ENCODE measurements around the gene TMEM94. TPM values are rescaled to one million over a fixed set of nuclear protein-coding genes. Genes with fewer than 3 reads are reported as not detected.
A peak's percentile ranks its signal among the peaks of the same experiment; 100 is the strongest.

Gene TMEM94
- total and polyA plus RNA-seq, 2 of the 4 experiments (the other 2 are of a cell fraction), result 8.4 to 64.7 TPM

DNA sequence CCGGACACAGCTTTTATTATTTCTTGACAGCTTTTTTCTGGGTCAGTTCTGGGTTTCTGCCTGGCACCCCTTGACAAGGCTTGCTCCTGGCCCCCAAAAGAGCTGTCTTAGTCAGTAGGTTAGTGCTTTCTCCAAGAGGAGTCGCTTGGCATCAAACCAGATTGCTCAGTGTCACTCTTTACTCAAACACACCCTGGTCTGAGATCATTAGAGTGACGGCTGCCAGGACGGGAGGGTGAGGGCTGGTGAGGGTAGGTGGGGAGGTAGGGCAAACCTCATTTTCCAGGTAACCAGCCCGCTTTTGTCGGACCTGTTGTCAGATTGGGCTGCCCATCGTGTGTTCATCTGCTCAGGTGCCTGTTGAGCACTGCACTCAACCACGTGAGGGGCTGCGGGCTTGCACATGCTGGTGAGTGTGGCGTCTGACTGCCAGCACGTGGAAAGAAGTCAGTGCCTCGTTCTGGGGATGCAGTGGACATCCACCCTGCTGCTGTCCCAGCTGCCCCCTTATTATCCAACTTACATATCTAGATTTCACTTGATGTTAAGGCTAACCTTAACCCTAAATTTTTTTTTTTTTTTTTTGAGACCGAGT, 12.4 kb downstream of the TMEM94 start:
- no peak overlapping the region for H3K9ac ChIP-seq (ENCODE audit: low read depth, low read length)
- no peak overlapping the region for H2AK9ac ChIP-seq (replicated peaks; ENCODE audit: low read depth, low read length, poor library complexity)
- TF ChIP-seq MAFK (IDR thresholded peaks at IDR 0.05; ENCODE audit: low read depth, low read length), result no peak
- no peak for TF ChIP-seq SMC3 (IDR thresholded peaks at IDR 0.05; ENCODE audit: low read depth, low read length)
- no TSS peak for BruUV-seq (replicated peaks)
- H4K8ac ChIP-seq (ENCODE audit: low read depth in 2 of 2, low read length in 2 of 2), result no peak overlapping the region
- WGBS, 2 experiments (ENCODE audit: extremely low coverage in 2 of 2, insufficient read length in 1 of 2), result 100% methylated on average over 3 of the region's 13 CpGs; no CpG with 5 or more reads in 1 of the 2 experiments
- H3K4me2 ChIP-seq (ENCODE audit: low read depth, low read length), result no peak overlapping the region
- H3K9me3 ChIP-seq (ENCODE audit: control insufficient read depth, insufficient read depth, low read length), result no peaks in the 10 kb centered on the region
- DNase-seq (no peak), ATAC-seq (ENCODE audit: low read depth) (no peak)
- dilution Hi-C loops (cut with HindIII; ENCODE audit: low sequenced_read_pairs, unreplicated experiment) (no loop called here), in situ Hi-C loops (cut with MboI; ENCODE audit: low sequenced_read_pairs) (no loop called here), intact Hi-C loops (cut with micrococcal nuclease) (loop anchor here (5.0 kb wide), 1 partner anchor 37 kb away; no protein-coding TSS in a partner anchor)
- no peak overlapping the region for H3K23ac ChIP-seq (ENCODE audit: low read depth, low read length)
- peaks cover 5% of the 10 kb centered on the region for H3K9me1 ChIP-seq (ENCODE audit: insufficient read depth, low read length)
- no peaks in the 10 kb centered on the region for H3K4me1 ChIP-seq (ENCODE audit: control insufficient read depth, insufficient read depth, low read length)
- ChIA-PET CTCF (no interaction called here), POLR2A (ENCODE audit: unreplicated experiment) (no interaction called here)
- H2BK20ac ChIP-seq (ENCODE audit: low read depth, low read length), result no peak overlapping the region
- no peak overlapping the region for H3K4me3 ChIP-seq (ENCODE audit: insufficient read depth, low read depth, low read length)
- no peak overlapping the region for H3K18ac ChIP-seq (ENCODE audit: low read depth, low read length)
- H3K27ac ChIP-seq (ENCODE audit: insufficient read depth, low read length), result no peak overlapping the region
- H2AFZ ChIP-seq (replicated peaks; ENCODE audit: low read length, poor library complexity), result peak overlapping the region; percentile 24
- H3K79me1 ChIP-seq (ENCODE audit: low read depth in 1 of 2, low read length in 2 of 2), result peaks cover 14 to 38% of the 10 kb centered on the region in 2 experiments
- H2BK120ac ChIP-seq (ENCODE audit: low read depth, low read length), result no peak overlapping the region
- H4K5ac ChIP-seq (ENCODE audit: low read depth, low read length), result no peak overlapping the region
- H3K36me3 ChIP-seq (ENCODE audit: control insufficient read depth, insufficient read depth, low read length), result peaks cover 20% of the 10 kb centered on the region
- H3K56ac ChIP-seq (ENCODE audit: extremely low read depth, insufficient read depth, low read length), result no peak overlapping the region
- H2BK5ac ChIP-seq (ENCODE audit: low read depth, low read length, poor library complexity, severe bottlenecking), result no peak overlapping the region
- no peak overlapping the region for H4K91ac ChIP-seq (ENCODE audit: insufficient read depth, low read depth, low read length)
- H3K14ac ChIP-seq (replicated peaks; ENCODE audit: low read depth, low read length), result no peak overlapping the region
- H3K27me3 ChIP-seq (ENCODE audit: control insufficient read depth, insufficient read depth, low read length), result no peaks in the 10 kb centered on the region
- no peak overlapping the region for H2AK5ac ChIP-seq (ENCODE audit: low read depth, low read length)
- H3K4ac ChIP-seq (ENCODE audit: low read depth, low read length), result no peak overlapping the region
- H2BK15ac ChIP-seq (ENCODE audit: low read depth, low read length), result no peak overlapping the region
- H4K20me1 ChIP-seq (ENCODE audit: insufficient read depth, low read length), result peaks cover 4% of the 10 kb centered on the region; the same call in 1 of the 2 replicates

All from IMR-90 (cell line).